ENCODE results near the gene ERH.

- no peak for TF ChIP-seq POLR2AphosphoS5 (IDR thresholded peaks at IDR 0.05; ENCODE audit: low read depth, low read length)
- TF ChIP-seq TAF1 (IDR thresholded peaks at IDR 0.05; ENCODE audit: borderline replicate concordance, insufficient read depth, low read length) = no peak
- no peak for TF ChIP-seq SIN3A (IDR thresholded peaks at IDR 0.05; ENCODE audit: borderline replicate concordance, insufficient read depth, low read length)
- TF ChIP-seq, protein P1, sequence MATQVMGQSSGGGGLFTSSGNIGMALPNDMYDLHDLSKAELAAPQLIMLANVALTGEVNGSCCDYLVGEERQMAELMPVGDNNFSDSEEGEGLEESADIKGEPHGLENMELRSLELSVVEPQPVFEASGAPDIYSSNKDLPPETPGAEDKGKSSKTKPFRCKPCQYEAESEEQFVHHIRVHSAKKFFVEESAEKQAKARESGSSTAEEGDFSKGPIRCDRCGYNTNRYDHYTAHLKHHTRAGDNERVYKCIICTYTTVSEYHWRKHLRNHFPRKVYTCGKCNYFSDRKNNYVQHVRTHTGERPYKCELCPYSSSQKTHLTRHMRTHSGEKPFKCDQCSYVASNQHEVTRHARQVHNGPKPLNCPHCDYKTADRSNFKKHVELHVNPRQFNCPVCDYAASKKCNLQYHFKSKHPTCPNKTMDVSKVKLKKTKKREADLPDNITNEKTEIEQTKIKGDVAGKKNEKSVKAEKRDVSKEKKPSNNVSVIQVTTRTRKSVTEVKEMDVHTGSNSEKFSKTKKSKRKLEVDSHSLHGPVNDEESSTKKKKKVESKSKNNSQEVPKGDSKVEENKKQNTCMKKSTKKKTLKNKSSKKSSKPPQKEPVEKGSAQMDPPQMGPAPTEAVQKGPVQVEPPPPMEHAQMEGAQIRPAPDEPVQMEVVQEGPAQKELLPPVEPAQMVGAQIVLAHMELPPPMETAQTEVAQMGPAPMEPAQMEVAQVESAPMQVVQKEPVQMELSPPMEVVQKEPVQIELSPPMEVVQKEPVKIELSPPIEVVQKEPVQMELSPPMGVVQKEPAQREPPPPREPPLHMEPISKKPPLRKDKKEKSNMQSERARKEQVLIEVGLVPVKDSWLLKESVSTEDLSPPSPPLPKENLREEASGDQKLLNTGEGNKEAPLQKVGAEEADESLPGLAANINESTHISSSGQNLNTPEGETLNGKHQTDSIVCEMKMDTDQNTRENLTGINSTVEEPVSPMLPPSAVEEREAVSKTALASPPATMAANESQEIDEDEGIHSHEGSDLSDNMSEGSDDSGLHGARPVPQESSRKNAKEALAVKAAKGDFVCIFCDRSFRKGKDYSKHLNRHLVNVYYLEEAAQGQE (IDR thresholded peaks at IDR 0.05; ENCODE audit: insufficient read depth in 1 of 2, low read depth in 2 of 2, low read length in 2 of 2) = no peak
Observed at GRCh38 chr14:69349091-69349777, 48.9 kb downstream of the ERH start.

Measured in PFSK-1 (cell line).